Measurements from ENCODE around the gene TGM3.

- no peak for TF ChIP-seq POLR2A (IDR thresholded peaks at IDR 0.05)
- TF ChIP-seq CTCF (IDR thresholded peaks at IDR 0.05): no peak
Measured at GRCh38 chr20:2305029-2305428, 9.2 kb downstream of the TGM3 start.

Data from lower leg skin (tissue), 3 donors.